Thoracic aorta (tissue), 2 donors: ENCODE data around the gene SLC6A4. TPM values are rescaled to one million over a fixed set of nuclear protein-coding genes. Genes with fewer than 3 reads are reported as not detected.

Experiments used
- ATAC-seq: fragments of 150-250 bp; one replicate; pipeline ENCODE4 v1.8.0; 2017; ENCODE audit warnings: low read depth; ENCODE audit not compliant: insufficient number of reproducible peaks, low FRiP score
- DNase-seq: peaks from one replicate; pipeline ENCODE4 v3.0.0-alpha.2; 2020; ENCODE audit warnings: low spot score
- H3K27ac ChIP-seq, 2 donors: fragments of 200-600 bp; sonication (generic); 1 replicate in 1 of 2; 2 replicates in 1 of 2; pipeline ENCODE4 v1.5.1; 2016; ENCODE audit warnings: mild to moderate bottlenecking in 2 of 2, moderate library complexity in 2 of 2
- H3K27me3 ChIP-seq: fragments of 200-600 bp; sonication (generic); replicated peaks from 2 replicates; pipeline ENCODE4 v1.6.0; 2016; ENCODE audit warnings: mild to moderate bottlenecking; ENCODE audit not compliant: insufficient read depth
- H3K36me3 ChIP-seq: fragments of 200-600 bp; sonication (generic); one replicate; pipeline ENCODE4 v1.5.1; 2016
- H3K4me1 ChIP-seq, 2 donors: fragments of 200-600 bp; sonication (generic); 1 replicate in 1 of 2; 2 replicates in 1 of 2; pipeline versions ENCODE4 v1.5.1 to v1.6.0; 2016; ENCODE audit warnings: low read depth in 2 of 2, mild to moderate bottlenecking in 1 of 2; ENCODE audit not compliant: control insufficient read depth in 1 of 2
- H3K4me3 ChIP-seq: fragments of 200-600 bp; sonication (generic); 2 replicates; pipeline ENCODE4 v1.5.1; 2016; ENCODE audit warnings: mild to moderate bottlenecking
- H3K9me3 ChIP-seq: fragments of 200-600 bp; sonication (generic); 2 replicates; pipeline ENCODE4 v1.5.1; 2016
- CTCF ChIP-seq: fragments of 200-600 bp; sonication (generic); IDR thresholded peaks from one replicate; pipeline ENCODE4 v1.5.1; 2019; ENCODE audit warnings: antibody characterized with exemption
- total RNA-seq, 2 donors: library from RNA; depleted of rRNA; stranded (reverse); fragments of >200 nt; gene quantifications; one replicate each; pipeline versions ENCODE4 v1.1.0 to v1.2.3, GENCODE V29; 2016

SLC6A4 gene
- total RNA-seq, 2 donors from 2014 or later = 1.6 to 15.2 TPM

GRCh38 chr17:30218799-30219198, 16.7 kb downstream of the SLC6A4 start:
- Histone ChIP-seq H3K4me1 (no peaks in the 10 kb centered on the region), H3K27ac (no peak overlapping the region), H3K4me3 (no peak overlapping the region), H3K36me3 (no peaks in the 10 kb centered on the region), H3K9me3 (no peaks in the 10 kb centered on the region), H3K27me3 (no peaks in the 10 kb centered on the region)
- ATAC-seq (no peak), DNase-seq (no peak)
- no peak for TF ChIP-seq CTCF

DNA sequence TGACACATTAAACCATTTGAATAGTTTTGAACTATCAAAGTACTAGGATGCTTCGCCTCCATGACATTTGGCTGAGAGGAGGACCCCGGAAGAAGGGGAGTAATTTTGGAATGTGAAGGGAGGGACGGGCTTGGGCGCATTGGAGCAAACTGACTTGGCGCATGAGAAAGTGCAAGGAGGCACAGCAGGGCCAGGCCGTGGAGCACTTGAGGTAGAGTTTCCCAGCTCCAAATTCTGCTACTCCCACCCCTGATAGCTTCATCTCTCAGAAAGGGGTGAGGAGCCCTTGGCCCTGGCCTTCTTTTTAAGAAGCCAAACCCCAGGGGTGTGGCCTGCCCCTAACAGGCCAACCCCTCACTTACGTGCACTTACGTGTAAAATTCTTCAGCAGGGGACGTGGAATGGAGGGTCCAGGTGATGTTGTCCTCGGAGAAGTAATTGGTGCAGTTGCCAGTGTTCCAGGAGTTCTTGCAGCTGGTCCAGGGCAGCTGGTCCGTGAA, 17.7 kb downstream of the SLC6A4 start:
- TF ChIP-seq CTCF = no peak
- Histone ChIP-seq H3K36me3 (no peaks in the 10 kb centered on the region), H3K4me1 (no peaks in the 10 kb centered on the region), H3K4me3 (no peak overlapping the region), H3K27ac (no peak overlapping the region), H3K9me3 (no peaks in the 10 kb centered on the region), H3K27me3 (no peaks in the 10 kb centered on the region)
- DNase-seq (no peak), ATAC-seq (no peak)

GRCh38 chr17:30217054-30217453, 18.4 kb downstream of the SLC6A4 start:
- H3K27ac ChIP-seq = no peak overlapping the region
- no peaks in the 10 kb centered on the region for H3K27me3 ChIP-seq
- H3K36me3 ChIP-seq = no peaks in the 10 kb centered on the region
- DNase-seq (no peak), ATAC-seq (no peak)
- no peaks in the 10 kb centered on the region for H3K9me3 ChIP-seq
- TF ChIP-seq CTCF = no peak
- H3K4me1 ChIP-seq = no peaks in the 10 kb centered on the region
- H3K4me3 ChIP-seq = no peak overlapping the region

- H3K9me3 ChIP-seq = no peaks in the 10 kb centered on the region
- H3K36me3 ChIP-seq = peaks cover 3% of the 10 kb centered on the region
- DNase-seq = no peak
- no peak overlapping the region for H3K4me3 ChIP-seq
- H3K4me1 ChIP-seq = no peaks in the 10 kb centered on the region
- no peak for TF ChIP-seq CTCF
- H3K27me3 ChIP-seq = no peaks in the 10 kb centered on the region
- no peak overlapping the region for H3K27ac ChIP-seq
- no peak for ATAC-seq
Measured at GRCh38 chr17:30212750-30213149, 22.7 kb downstream of the SLC6A4 start.

- TF ChIP-seq CTCF = no peak
- H3K27me3 ChIP-seq = no peaks in the 10 kb centered on the region
- no peak for ATAC-seq
- no peak overlapping the region for H3K27ac ChIP-seq
- no peak overlapping the region for H3K4me3 ChIP-seq
- H3K9me3 ChIP-seq = no peaks in the 10 kb centered on the region
- no peak for DNase-seq
- H3K4me1 ChIP-seq = no peaks in the 10 kb centered on the region
- H3K36me3 ChIP-seq = peaks cover 3% of the 10 kb centered on the region
Measured at GRCh38 chr17:30211371-30211770, 24.1 kb downstream of the SLC6A4 start.
